GM18520 (cell line): ENCODE data around the gene ENO3.

Experiments
- ATAC-seq: cut with Tn5 transposase; IDR thresholded peaks from one replicate; pipeline ENCODE4 v1.9.1; 2021; ENCODE audit not compliant: unreplicated experiment

The ENO3 gene

DNA sequence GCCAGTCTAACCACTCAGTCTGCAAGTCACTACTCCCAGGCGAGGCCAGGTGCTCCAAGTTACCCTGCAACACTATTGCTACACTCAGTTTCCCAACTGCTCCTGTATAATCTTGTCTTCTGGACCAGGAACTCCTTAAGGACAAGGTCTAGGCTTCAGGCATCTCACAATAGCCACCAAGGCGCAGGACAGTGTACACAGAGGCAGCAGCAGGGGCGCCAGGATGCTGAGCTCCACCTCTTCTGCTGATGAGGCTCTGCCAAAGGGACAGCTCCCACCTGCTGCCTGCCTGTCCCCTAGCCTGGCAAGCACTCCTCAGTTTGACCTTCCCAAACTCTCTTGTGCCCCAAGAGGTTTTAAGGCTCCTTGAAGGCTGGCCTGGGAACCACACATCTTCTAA is 14.5 kb upstream of the ENO3 start:
- ATAC-seq, result no peak

GRCh38 chr17:4937553-4937952 is 13.4 kb upstream of the ENO3 start:
- no peak for ATAC-seq

DNA sequence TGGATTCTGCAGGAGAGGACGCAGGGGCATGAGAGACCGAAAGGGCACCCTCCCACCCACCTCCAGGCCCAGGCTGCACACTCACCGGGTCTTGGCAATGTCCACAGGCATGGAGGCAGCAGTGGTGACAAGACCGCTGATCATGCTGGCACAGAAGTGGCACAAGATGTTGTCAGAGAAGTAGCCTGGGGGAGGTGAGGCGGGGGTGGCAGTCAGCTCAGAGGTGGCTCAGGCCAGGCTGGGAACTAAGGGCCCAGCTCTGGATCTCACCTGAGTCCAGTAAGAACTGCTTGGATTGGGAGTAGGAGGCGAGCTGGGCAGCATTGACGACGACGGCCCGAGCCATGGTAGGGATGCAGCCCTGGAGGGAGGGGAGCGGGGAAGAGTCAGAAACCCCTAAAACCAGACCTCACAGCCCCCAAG is 12.8 kb upstream of the ENO3 start:
- no peak for ATAC-seq

DNA sequence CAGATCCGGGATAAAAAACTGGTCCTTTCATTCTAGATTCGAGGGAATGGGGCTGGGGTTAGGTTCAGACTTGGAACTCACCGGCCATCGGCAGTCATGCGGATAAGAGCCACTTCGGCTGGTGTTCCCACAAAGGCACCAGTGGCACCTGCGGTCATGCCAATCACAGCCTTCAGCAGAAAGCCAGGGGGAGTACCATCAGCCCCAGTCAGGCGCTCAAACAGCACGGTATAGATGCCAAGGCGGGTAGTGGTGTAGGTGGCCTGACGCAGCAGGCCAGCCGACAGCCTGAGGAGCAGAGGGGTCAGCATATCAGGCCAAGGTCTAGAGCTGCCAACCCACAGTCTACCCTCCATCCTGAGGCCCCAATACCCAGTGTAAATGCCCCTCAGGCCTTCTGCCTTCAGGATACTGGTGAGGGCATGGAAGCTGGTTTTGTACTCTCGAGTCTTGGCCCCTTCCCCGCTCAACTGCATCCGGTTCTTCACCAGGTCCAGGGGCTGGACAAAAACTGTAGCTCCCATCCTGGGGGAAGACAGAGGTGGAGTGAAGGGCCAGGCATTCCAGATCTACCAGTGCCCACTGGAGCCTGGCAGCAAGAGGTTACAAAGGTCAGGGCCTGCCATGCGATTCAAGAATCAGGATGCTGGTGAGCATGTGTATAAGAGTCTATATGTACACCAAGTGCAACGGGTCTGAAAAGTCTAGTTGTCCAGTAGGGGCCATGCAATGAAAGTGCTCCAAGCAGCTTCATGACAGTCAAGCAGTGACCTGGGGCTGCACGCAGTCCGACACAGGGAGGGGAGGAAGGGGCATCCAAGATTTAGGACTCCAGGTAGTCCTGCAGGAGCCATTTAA is 12.0 kb upstream of the ENO3 start:
- ATAC-seq, result no peak

- ATAC-seq, result peak; percentile 6
Observed at GRCh38 chr17:4939546-4939795, 11.4 kb upstream of the ENO3 start.

GRCh38 chr17:4939796-4940554 is 10.9 kb upstream of the ENO3 start, which contains the start of the genes RNF167 and SLC25A11:
Gene RNF167, plus strand, starts transcription at chr17:4940268. Its CDS starts 642 bp downstream, at chr17:4940910.
Gene SLC25A11, minus strand, starts transcription at chr17:4940046. Its CDS starts 136 bp downstream, at chr17:4939910.
- peak; percentile 76 for ATAC-seq

DNA sequence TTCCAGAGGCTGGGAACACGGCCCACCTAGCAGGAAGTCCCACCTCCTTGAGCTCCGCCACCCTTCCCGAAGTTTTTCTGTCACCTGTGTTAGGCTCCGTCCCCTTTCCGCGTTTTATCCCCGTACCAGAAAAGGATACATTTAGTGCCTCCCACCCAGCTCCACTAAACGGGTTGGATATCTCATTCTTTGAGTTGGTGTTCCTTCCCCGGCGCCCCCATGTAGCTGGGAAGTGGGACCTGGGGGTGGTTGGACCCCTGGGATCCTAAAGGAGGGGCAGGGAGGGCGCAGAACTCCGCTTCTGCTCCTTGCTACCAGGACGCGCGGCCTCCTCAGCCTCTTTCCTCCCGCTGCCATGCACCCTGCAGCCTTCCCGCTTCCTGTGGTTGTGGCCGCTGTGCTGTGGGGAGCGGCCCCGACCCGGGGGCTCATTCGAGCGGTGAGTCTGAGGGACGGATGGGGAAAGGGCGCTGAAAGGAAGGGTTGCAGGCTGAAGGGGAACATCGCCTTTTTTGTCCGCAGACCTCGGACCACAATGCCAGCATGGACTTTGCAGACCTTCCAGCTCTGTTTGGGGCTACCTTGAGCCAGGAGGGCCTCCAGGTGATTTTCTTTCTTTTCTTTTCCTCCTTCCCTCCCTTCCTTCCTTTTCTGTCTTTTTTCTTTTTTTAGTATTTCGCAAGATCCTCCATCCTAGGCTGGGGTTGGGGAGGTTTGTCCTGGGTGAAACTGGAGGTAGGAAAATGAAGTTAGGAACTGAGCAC is 10.2 kb upstream of the ENO3 start:
- ATAC-seq, result no peak

DNA sequence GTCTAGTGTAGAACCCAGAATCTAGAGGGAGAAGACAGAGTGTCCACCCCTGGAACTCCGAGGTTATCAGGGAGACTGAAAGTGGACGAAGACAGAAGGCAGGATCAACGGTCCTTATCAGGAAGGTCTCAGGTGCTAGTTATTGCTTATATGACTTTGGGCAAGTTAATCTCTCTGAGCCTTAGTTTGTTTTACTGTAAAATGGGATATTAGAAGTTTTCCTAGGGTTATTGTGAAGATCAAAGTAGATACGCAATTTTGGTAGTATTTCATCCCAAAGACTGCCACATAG is 9.7 kb upstream of the ENO3 start:
- no peak for ATAC-seq

DNA sequence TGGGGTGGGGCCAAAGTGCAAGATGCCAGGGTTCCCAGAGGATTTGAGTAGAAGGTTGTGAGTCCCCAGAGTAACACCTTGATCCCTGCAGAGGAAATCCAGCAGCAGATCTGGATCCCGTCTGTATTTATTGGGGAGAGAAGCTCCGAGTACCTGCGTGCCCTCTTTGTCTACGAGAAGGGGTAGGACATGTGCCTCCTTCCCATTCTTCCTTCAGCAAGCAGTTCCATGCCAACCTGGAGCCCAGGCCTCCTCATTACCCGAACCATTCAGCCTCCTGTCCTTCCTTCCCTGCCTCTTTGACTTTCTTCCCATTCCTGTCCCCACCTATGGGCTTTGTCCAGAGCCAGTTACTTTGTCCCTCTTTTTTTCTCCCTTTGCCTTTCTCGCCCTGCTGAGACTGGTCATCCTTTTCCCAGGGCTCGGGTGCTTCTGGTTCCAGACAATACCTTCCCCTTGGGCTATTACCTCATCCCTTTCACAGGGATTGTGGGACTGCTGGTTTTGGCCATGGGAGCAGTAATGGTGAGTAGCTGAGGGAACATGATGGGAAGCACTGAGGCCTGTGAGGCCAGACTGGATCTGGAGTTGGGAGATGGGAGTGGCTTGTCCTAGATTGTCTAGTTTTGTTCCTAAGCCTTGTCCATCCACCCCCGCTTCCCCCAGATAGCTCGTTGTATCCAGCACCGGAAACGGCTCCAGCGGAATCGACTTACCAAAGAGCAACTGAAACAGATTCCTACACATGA is 8.0 kb upstream of the ENO3 start:
- ATAC-seq, result no peak

DNA sequence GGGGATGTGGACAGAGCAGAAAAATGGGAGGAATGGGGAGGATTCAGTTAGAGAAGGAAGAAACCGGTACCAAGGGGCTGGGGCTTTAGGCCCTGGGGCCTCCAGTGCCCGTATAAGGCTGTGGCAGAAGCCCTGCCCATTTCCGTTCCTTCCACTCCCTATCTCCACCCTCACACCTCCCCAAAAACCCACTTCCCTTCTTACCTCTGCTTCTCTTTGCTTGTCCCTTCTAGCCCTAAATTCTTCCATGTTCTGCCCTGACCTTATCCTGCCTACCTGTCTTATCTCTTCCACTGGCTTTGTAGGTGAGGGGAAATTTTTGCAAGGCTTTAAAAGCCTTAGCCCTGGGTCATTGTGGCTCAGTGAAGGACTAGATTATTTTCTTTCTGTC is 6.8 kb upstream of the ENO3 start:
- ATAC-seq, result no peak

GRCh38 chr17:4944554-4945175 is 6.3 kb upstream of the ENO3 start:
- ATAC-seq, result no peak

DNA sequence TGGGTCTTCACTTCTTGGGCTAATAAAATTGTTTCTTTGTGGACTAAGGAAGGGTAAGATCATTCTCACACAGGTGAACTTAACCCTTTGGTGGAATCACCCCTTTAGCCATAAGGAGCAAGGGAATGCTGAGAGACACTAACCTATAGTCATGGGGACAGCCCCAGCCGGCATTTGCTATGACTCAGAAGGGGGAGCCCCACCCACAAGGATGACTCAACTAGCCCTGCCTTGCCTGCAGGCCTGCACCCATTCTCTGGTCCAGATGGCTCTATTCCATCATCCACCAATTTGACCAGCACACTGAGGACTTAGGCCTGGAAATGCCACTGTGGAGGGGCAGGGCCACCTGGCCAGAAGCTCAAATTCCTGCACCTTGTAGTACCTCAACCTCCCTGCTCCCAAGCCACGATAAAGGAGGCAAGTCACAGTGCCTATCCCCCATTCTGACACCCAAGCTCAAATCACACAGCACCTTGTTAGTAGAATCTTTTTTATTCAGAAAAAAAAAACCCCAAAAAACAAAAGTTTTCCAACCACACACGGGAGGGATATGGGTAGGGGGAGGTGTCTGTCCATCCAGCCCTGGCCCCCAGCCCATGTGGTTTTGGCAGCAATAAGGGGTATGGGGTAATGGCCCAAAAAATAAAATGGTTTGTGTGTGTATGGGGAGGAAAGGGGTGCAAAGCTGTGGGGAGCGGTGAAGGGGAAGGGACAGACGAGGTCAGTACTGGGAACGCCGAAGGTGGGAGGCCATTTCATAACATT is 5.6 kb upstream of the ENO3 start:
- ATAC-seq, result no peak

DNA sequence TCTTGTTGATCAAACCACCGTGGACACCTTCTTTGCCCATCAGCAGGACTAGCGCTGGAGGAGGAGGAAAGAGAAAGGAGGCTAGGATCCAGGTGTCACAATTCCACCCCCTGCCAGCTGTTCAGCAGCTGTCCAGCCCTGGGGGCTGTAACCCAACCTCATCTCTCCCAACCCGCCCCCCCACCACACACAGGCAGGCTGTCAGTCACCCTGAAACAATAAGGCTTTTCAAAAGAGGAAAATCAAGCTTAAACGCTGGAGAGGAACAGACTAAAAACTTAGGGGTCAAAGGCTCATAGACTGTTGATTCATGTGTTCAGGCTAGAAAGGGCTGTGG is 5.0 kb upstream of the ENO3 start:
- ATAC-seq, result no peak

DNA sequence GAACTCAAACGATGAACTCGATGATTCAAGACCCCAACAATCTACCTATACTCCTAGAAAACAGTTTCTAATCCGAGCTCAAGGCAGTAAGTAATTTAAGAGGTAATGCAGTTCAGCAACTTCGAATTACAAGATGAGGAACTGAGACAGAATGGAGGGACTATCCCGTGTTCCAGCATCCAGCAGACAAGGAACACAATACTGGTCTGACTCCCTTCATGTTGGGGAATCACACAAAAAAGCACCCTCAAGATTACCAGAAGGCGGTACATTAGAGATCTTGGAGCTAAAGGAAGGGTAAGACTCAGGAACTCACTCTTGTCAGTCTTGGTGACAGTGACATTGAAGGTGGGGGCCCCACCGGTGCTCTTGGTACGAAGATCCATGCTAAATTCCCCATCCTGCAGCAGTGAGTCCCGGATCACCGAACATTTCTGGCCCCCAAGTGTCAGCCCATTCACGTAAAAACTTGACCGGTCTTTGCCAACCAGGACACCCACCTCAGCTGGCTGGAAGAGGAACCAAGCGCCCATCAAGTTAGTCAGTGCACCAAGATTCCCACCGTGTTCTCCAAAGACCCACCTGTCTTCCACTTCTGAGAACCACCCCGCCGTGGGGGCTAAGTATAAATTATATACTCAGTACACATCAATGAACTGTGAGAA is 4.5 kb upstream of the ENO3 start:
- ATAC-seq, result no peak

DNA sequence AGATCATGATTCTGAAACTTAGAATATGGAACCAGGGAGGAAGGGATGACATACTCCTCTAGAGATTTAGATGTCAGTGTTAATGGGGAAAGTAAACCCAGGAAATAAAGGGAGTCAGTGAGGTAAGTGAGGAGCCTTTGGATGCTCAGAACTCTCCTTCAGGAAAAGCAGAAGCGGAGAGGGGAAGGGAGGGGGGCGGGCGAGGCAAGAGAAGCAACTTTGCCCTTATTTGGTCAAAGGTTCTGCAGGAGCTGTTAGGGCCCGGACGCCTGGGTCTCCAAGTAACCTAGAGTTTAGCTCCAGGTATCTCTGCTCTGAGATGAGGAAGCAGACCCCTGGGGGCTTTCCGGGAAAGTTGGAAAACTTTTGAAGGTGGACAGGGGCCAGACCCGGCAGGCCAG is 3.9 kb upstream of the ENO3 start:
- ATAC-seq, result no peak

- ATAC-seq, result no peak
Observed at GRCh38 chr17:4947411-4948165, 3.3 kb upstream of the ENO3 start.

- ATAC-seq, result no peak
Observed at GRCh38 chr17:4948166-4948930, 2.6 kb upstream of the ENO3 start, which contains the start of gene PFN1. Gene PFN1, minus strand, starts transcription at chr17:4948530. Its CDS starts 136 bp downstream, at chr17:4948394.

DNA sequence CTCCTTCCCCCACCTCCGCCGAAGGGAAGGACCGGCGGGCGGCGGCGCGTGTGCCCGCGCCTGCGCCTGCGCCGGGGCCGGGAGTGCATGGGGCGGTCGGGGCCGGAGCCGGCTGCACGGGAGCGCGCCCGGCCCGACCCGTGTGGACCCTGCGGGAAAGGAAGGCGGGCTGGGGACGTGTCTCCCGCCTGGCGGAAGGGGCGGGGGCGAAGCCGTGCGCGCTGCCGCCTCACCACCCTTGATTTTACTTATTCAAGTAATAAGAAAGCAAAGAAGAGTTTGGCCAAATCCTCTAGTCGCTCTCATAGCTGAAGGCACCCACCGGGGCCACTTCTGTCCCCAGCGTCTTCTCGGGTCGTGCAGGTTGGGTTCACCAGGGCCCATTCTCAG is 2.0 kb upstream of the ENO3 start:
- peak; percentile 16 for ATAC-seq
